Measurements from ENCODE around the gene PRCD. TPM values are rescaled to one million over a fixed set of nuclear protein-coding genes. Genes with fewer than 3 reads are reported as not detected.
"Not testable (repeated sequence)": the region's sequence is repeated elsewhere in the genome, so short reads cannot be mapped to it uniquely, and the experiment has no call there.

The PRCD gene
- total RNA-seq, 2 experiments from 2014 or later, result not detected

DNA sequence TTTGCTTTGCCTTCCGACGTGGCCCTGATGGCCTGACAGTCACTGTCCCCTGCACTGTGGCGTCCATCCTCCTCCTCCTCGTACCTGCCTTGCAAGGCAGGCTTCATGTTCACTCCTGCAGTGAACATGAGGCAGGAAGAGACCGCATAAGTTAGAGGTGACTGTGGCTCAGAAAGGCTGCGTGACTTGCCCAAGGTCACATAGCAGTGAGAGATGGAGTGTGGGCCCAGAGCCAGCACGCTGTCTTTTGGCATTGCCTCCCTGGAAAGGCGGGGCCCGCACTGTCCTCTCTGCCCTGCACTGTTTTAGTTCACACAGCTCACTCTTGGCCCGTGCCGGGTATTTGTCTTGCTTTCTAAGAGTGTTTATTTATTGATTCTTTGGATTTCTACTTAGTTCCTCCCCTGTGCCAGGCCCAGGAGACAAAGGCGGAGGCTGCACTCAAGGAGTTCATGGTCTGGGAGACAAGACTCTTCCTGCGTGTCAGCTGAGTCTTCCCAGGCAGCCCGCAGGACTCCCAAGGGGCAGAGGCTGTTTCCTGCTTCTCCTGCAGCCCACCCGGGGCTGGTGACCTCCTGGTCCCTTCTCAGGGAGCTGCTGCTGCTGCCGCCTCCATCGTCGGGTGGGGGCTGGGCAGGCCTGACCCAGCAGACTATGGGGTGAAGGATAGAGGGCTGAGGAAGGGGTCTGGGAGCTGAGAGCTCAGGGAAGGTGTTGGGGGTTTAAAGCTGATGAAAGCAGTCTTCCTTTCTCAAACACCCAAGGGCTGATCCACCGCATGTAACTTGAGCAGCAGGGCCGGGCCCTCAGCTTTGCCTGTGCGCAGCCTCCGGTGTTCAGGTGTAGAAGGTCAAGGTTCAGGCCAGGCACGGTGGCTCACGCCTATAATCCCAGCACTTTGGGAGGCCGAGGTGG, 15.0 kb upstream of the PRCD start:
- TF ChIP-seq, protein P1, sequence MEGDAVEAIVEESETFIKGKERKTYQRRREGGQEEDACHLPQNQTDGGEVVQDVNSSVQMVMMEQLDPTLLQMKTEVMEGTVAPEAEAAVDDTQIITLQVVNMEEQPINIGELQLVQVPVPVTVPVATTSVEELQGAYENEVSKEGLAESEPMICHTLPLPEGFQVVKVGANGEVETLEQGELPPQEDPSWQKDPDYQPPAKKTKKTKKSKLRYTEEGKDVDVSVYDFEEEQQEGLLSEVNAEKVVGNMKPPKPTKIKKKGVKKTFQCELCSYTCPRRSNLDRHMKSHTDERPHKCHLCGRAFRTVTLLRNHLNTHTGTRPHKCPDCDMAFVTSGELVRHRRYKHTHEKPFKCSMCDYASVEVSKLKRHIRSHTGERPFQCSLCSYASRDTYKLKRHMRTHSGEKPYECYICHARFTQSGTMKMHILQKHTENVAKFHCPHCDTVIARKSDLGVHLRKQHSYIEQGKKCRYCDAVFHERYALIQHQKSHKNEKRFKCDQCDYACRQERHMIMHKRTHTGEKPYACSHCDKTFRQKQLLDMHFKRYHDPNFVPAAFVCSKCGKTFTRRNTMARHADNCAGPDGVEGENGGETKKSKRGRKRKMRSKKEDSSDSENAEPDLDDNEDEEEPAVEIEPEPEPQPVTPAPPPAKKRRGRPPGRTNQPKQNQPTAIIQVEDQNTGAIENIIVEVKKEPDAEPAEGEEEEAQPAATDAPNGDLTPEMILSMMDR (IDR thresholded peaks at IDR 0.05), result no peak
- H3K4me1 Mint-ChIP-seq (ENCODE audit: low read depth), result peaks cover 31% of the 10 kb centered on the region
- ChIA-PET POLR2A (interaction anchor here (0.6 to 1.2 kb wide), 2 partner anchors 20 to 32 kb away, joined by 4 read pairs; no protein-coding TSS in a partner anchor), CTCF (interaction anchor here (1.3 to 3.6 kb wide), 2 partner anchors 98 to 99 kb away, joined by 4 to 60 read pairs; no protein-coding TSS in a partner anchor)
- Histone ChIP-seq H3K36me3 (ENCODE audit: insufficient read depth, low read length) (no peaks in the 10 kb centered on the region), H3K4me3 (ENCODE audit: low read length) (no peak overlapping the region), H3K9me3 (ENCODE audit: control insufficient read depth in 1 of 2, insufficient read depth in 1 of 2, low read length in 2 of 2) (no peaks in the 10 kb centered on the region), H3K27ac (ENCODE audit: low read depth in 1 of 2, low read length in 2 of 2) (no peak overlapping the region), H3K27me3 (ENCODE audit: control insufficient read depth in 1 of 2, insufficient read depth in 2 of 2, low read length in 2 of 2) (no peaks in the 10 kb centered on the region), H3K4me1 (ENCODE audit: insufficient read depth, low read length) (peaks cover 39% of the 10 kb centered on the region)
- no peaks in the 10 kb centered on the region for H3K9me3 Mint-ChIP-seq
- no peak overlapping the region for H3K27ac Mint-ChIP-seq
- no peak overlapping the region for H3K4me3 Mint-ChIP-seq
- no peaks in the 10 kb centered on the region for H3K27me3 Mint-ChIP-seq
- intact Hi-C loops (cut with DNase I, micrococcal nuclease), result no loop called here
- ATAC-seq (ENCODE audit: poor library complexity), result no peak
- H3K36me3 Mint-ChIP-seq (ENCODE audit: low read depth), result no peaks in the 10 kb centered on the region
- no peak for DNase-seq

DNA sequence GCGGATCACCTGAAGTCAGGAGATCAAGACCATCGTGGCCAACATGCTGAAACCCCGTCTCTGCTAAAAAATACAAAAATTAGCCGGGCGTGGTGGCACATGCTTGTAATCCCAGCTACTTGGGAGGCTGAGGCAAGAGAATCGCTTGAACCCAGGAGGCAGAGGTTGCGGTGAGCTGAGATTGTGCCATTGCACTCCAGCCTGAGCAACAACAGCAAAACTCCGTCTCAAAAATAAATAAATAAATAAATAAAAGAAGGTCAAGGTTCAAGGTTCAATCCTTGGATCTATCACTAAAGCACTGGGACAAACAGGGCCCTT, 14.4 kb upstream of the PRCD start:
- H3K9me3 Mint-ChIP-seq; H3K9me3 ChIP-seq (ENCODE audit: control insufficient read depth in 1 of 2, insufficient read depth in 1 of 2, low read length in 2 of 2); intact Hi-C loops (cut with DNase I, micrococcal nuclease); H3K36me3 Mint-ChIP-seq (ENCODE audit: low read depth); DNase-seq; H3K27me3 Mint-ChIP-seq; ATAC-seq (ENCODE audit: poor library complexity); H3K27ac Mint-ChIP-seq; H3K36me3 ChIP-seq (ENCODE audit: insufficient read depth, low read length); H3K27ac ChIP-seq (ENCODE audit: low read depth in 1 of 2, low read length in 2 of 2); H3K4me3 Mint-ChIP-seq; H3K4me3 ChIP-seq (ENCODE audit: low read length); H3K27me3 ChIP-seq (ENCODE audit: control insufficient read depth in 1 of 2, insufficient read depth in 2 of 2, low read length in 2 of 2): not testable (repeated sequence)
- H3K4me1 ChIP-seq (ENCODE audit: insufficient read depth, low read length), result peaks cover 45% of the 10 kb centered on the region
- POLR2A ChIA-PET, result interaction anchor here (1.2 kb wide), 1 partner anchor 20 kb away, joined by 4 read pairs; no protein-coding TSS in a partner anchor
- peaks cover 36% of the 10 kb centered on the region for H3K4me1 Mint-ChIP-seq (ENCODE audit: low read depth)
- CTCF ChIA-PET, result interaction anchor here (1.3 kb wide), 1 partner anchor 98 kb away, joined by 4 read pairs; no protein-coding TSS in a partner anchor

DNA sequence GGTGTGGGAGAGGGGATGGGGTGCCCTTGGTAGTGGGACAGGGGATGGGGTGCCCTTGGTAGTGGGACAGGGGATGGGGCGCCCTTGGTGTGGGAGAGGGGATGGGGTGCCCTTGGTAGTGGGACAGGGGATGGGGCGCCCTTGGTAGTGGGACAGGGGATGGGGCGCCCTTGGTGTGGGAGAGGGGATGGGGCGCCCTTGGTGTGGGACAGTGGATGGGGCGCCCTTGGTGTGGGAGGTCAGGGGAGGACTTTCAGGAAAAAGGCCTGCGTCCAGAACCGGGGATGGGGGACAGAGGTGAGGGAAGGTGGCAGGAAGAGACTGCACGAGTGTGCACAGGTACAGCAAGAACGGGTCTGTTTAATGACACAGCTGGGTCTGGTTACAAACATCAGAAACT, 12.8 kb upstream of the PRCD start:
- H3K27ac ChIP-seq (ENCODE audit: low read depth in 1 of 2, low read length in 2 of 2); H3K9me3 Mint-ChIP-seq; ATAC-seq (ENCODE audit: poor library complexity); H3K36me3 ChIP-seq (ENCODE audit: insufficient read depth, low read length); H3K36me3 Mint-ChIP-seq (ENCODE audit: low read depth); H3K27me3 Mint-ChIP-seq; H3K4me3 ChIP-seq (ENCODE audit: low read length); DNase-seq; intact Hi-C loops (cut with DNase I, micrococcal nuclease); H3K27me3 ChIP-seq (ENCODE audit: control insufficient read depth in 1 of 2, insufficient read depth in 2 of 2, low read length in 2 of 2); H3K9me3 ChIP-seq (ENCODE audit: control insufficient read depth in 1 of 2, insufficient read depth in 1 of 2, low read length in 2 of 2): not testable (repeated sequence)
- Mint-ChIP-seq H3K27ac (peak overlapping the region; percentile 70), H3K4me1 (ENCODE audit: low read depth) (peaks cover 37% of the 10 kb centered on the region), H3K4me3 (peak overlapping the region; percentile 20)
- ChIA-PET POLR2A (interaction anchor here (0.6 to 1.6 kb wide), 5 partner anchors 12 to 155 kb away, joined by 3 to 6 read pairs (median 5); no protein-coding TSS in a partner anchor), CTCF (interaction anchor here (1.4 kb wide), 1 partner anchor 154 kb away, joined by 3 read pairs; no protein-coding TSS in a partner anchor)
- peaks cover 51% of the 10 kb centered on the region for H3K4me1 ChIP-seq (ENCODE audit: insufficient read depth, low read length)

DNA sequence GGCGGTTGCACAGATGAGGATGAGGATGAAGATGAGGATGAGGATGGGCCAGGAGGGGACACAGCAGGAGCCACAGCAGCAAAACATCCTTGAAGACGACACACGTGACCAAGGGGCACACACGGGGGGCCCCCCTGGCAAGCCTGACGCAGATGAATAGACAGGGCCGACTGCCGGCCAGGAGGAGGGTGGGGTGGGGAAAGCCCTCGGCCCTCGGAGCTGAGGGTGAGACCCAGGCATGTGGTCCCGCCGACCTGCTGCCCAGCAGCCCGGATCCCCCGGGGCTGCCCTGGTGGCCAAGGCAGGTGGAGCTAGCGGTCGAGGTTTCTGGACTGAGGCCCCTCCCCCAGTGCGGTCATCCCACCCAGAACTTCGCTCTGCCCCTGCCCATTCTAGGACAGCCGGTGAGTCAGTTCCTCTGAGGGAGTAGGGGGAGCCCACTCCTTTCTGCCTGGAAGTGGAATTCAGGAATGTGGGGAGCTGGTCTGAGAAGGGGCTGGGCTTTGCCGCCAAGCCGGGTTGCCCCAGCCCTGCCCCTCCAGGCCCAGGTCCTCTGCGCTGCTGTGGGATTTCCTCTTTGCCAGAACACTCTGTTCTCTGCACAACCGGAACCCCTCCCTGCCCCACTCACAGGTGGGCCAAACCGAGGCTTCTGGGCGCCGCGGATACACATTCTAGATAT, 12.3 kb upstream of the PRCD start:
- POLR2A ChIA-PET, result interaction anchor here (0.6 to 1.6 kb wide), 5 partner anchors 12 to 154 kb away, joined by 3 to 6 read pairs (median 5); no protein-coding TSS in a partner anchor
- peaks cover 50% of the 10 kb centered on the region for H3K4me1 ChIP-seq (ENCODE audit: insufficient read depth, low read length)

More for the DNA sequence above, 12.3 kb upstream of the PRCD start:
- Histone ChIP-seq H3K36me3 (ENCODE audit: insufficient read depth, low read length) (no peaks in the 10 kb centered on the region), H3K27me3 (ENCODE audit: control insufficient read depth in 1 of 2, insufficient read depth in 2 of 2, low read length in 2 of 2) (no peaks in the 10 kb centered on the region), H3K4me3 (ENCODE audit: low read length) (peak overlapping the region; percentile 26), H3K9me3 (ENCODE audit: control insufficient read depth in 1 of 2, insufficient read depth in 1 of 2, low read length in 2 of 2) (no peaks in the 10 kb centered on the region), H3K27ac (ENCODE audit: low read depth in 1 of 2, low read length in 2 of 2) (peak overlapping the region in 1 of 2 donors; percentile 29)
- H3K27me3 Mint-ChIP-seq, result no peaks in the 10 kb centered on the region
- H3K9me3 Mint-ChIP-seq, result no peaks in the 10 kb centered on the region
- peak overlapping the region; percentile 63 for H3K4me3 Mint-ChIP-seq
- H3K27ac Mint-ChIP-seq, result peak overlapping the region; percentile 70
- no peaks in the 10 kb centered on the region for H3K36me3 Mint-ChIP-seq (ENCODE audit: low read depth)
- TF ChIP-seq, protein P1 (IDR thresholded peaks at IDR 0.05), result no peak
- peak; percentile 79 for ATAC-seq (ENCODE audit: poor library complexity)
- DNase-seq, result peak; percentile 24 to 77 (median 50)
- peaks cover 37% of the 10 kb centered on the region for H3K4me1 Mint-ChIP-seq (ENCODE audit: low read depth)
- CTCF ChIA-PET, result interaction anchor here (1.4 to 2.0 kb wide), 2 partner anchors 97 to 153 kb away, joined by 3 to 8 read pairs; no protein-coding TSS in a partner anchor
- intact Hi-C loops (cut with DNase I, micrococcal nuclease), result no loop called here

All from CD4-positive, alpha-beta T cell (primary cell).